ENCODE results near the gene MUC20.
"Not testable (repeated sequence)": the region's sequence is repeated elsewhere in the genome, so short reads cannot be mapped to it uniquely, and the experiment has no call there.

The MUC20 gene

DNA sequence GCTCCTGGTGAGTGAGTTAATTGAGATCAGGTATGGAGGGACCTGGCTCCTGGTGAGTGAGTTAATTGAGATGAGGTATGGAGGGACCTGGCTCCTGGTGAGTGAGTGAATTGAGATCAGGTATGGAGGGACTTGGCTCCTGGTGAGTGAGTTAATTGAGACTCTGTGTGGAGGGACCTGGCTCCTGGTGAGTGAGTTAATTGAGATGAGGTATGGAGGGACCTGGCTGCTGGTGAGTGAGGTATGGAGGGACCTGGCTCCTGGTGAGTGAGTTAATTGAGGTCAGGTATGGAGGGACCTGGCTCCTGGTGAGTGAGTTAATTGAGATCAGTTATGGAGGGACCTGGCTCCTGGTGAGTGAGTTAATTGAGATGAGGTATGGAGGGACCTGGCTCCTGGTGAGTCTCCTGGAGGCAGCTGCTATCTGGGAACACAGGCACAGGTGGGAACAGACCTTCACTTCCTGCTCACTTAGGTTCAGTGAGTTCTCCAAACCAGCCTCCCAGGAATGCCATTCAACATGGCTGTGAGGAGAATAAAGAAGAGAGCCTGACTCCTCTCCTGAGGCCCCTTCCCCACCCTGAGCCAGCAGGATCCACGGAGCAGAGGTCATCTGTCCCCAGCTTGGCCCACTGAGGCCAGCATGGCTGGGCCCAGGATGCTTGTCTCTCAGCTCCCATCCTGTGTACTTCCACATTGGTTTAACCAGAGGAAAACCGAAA, 9.5 kb upstream of the MUC20 start:
- DNase-seq, result not testable (repeated sequence)

- DNase-seq, result no peak
These were observed 8.8 kb upstream of the MUC20 start for GRCh38 chr3:195711813-195712534.

DNA sequence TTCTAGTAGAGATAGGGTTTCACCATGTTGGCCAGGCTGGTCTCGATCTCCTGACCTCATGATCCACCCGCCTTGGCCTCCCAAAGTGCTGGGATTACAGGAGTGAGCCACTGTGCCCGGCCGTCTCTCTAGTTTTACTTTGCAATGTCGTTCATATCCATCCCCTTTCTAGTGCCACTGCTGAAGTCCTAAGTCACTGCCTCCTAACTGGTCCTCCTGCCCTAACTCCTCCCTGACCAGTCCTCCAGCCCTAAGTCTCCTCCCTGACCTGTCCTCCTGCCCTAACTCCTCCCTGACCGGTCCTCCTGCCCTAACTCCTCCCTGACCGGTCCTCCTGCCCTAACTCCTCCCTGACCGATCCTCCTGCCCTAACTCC, 8.3 kb upstream of the MUC20 start:
- DNase-seq, result not testable (repeated sequence)

- not testable (repeated sequence) for DNase-seq
These were observed 7.6 kb upstream of the MUC20 start for GRCh38 chr3:195713150-195713549.

DNA sequence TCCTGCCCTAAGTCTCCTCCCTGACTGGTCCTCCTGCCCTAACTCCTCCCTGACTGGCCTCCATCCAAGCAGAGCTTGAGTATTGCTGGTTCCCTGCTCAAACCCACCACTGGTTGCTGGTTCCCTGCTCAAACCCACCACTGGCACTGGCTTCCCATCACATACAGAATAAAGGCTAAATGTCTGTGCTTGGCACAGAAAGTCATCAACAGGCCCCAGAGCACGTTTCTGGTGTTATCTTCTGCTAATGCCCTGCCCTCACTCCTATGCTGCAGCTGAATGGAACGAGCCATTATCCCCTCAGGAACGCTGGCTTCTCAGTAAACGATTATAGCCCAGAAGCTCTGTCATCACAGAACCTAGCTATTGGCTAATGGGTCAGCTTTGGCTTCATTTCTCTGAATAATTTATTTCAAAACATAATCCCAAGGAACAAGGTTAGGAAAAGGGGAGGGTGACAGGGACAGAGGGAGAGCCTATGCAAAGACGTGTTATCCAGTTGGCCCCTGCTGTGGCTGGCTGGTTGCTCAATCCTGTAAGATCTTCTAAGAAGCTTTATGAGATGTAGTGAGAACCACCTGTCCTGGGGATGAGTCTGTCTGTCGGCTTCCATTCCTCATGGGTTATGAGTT, 6.3 kb upstream of the MUC20 start:
- DNase-seq, result no peak

DNA sequence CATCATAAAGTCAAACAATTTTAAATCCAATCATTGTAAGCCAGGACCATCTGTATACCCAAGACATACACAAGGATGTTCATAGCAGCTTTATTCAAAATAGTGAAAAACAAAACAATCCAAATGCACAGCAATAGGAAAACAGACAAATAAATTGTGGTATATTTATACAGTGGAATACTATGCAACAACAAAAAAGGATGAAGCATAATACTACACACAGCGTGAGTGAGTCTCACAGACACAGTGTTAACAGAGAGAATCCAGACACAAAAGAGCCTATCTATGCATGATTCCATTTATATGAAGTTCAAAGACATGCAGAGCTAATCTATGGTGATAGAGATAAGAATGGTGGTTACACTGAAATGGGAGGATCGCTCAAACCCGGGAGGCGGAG, 5.6 kb upstream of the MUC20 start:
- DNase-seq, result no peak

GRCh38 chr3:195715583-195716266, 5.1 kb upstream of the MUC20 start:
- no peak for DNase-seq

DNA sequence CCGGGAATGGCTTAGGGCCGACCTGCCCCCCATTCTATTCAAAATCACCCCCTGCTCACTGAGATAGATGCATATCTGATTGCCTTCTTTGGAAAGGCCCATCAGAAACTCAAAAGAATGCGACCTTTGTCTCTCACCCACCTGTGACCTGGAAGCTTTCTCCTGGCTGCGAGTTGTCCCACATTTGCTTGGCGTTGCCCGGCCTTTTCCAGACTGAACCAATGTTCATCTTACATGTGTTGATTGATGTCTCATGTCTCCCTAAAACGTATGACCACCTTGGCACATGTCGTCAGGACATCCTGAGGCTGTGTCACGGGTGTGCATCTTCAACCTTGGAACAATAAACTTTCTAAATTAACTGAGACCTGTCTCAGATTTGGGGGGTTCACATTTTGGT, 3.4 kb upstream of the MUC20 start:
- DNase-seq, result no peak

DNA sequence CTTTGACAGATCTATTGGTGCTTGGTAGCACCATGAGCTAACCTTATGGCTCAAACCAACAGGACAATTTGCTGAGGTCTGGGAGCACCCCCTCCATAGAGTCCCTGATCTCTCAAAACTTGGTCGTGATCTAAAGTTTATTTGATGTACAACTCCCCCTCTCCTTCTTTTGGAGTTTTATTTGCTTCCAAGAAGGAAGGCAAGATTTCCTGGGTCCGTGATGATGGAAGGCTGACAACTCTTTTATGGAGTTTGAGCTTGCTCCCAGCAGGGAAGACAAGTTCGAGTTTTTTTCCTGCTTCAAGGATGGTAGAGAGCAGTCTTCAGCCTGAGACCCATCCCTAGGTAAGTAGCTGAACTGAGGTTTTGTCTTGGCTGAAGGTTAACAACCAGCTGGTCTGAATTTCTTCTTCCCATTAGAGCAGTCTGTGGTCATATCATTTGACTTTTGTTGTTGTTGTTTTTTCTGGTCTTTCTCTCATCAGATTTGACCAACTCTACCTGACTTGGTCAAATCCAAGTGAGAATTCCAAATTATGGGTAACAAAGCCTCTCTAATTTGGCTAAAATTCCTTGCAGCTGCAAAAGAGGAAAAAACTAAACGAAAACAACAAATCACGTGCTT, 2.8 kb upstream of the MUC20 start:
- no peak for DNase-seq

- no peak for DNase-seq
These were observed 2.2 kb upstream of the MUC20 start for GRCh38 chr3:195718477-195718984.

GRCh38 chr3:195719514-195720254, 1.1 kb upstream of the MUC20 start:
- not testable (repeated sequence) for DNase-seq

DNA sequence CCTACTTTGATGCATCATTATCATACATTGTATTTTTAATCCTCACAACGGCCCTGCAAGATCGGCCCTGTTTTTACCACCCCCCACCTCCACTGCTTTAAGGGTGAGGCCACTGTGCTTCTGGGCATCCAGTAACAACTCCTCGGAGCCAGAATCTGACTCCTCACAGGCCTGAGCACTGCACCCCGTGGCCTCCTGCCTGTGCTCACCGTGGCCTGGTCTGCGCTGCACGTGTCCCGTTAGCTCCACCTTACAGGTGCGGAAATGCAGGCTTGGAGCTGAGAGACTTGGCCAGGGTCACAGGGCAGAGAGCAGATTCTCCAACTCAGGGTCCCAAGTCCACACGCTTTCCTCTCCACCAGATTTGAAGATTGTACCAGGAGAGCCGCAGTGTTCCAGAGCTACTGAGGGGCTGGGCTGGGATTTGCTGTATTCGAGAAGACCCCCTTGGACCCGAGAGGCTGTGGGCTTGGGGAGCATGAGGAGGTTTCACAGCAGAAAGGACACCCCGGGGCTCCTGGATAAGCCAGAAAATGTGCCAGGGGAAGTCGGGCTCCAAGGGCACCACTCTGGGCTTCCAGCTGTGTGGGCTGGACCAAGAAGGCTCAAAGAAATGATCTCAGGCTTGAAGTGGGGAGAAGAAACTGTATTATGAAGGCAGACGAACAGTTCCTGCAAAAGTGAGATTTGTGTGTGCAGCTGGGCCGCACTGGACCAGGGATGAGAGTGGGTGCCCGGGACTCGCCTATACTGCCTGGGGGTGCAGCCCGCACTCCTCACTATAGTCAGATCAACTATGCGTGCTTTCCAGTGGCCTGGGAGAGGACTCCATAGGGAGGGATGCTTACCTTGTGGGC, 1.6 kb downstream of the MUC20 start:
- not testable (repeated sequence) for DNase-seq

DNA sequence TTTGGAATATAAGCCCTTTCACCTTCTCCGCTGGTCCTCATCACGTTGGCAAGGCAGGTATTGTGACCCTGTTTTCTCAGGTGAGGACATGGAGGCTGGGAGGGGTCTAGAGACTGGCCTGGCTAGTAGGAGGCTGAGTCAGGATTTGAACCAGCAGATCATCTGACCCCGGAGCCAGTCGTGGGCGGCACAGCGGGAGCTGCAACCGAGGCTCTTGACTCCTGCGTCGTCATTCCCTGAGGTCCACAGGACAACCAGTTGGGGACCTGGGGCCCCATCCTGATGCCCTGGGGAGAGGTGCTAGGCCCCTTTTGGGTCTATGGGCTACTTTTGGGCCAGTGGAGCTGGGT, 2.2 kb downstream of the MUC20 start:
- DNase-seq, result not testable (repeated sequence)

DNA sequence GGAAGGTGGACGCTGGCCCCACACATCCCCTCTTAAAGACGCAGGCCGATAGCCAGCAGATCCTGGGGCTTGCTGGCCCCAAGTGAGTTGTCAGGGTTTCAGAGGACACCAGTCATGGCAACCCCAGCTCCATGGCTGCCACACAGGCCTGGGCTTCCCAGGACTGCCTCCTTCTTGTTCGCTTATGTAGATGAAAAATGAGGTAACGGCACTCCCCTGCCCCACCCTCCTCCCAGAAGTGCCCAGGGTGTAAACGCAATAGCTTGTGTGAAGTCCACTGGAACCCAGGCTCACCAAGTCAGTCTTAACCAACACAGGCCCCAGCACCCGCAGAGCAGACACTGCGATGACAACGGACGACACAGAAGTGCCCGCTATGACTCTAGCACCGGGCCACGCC, 3.6 kb downstream of the MUC20 start:
- DNase-seq, result not testable (repeated sequence)

DNA sequence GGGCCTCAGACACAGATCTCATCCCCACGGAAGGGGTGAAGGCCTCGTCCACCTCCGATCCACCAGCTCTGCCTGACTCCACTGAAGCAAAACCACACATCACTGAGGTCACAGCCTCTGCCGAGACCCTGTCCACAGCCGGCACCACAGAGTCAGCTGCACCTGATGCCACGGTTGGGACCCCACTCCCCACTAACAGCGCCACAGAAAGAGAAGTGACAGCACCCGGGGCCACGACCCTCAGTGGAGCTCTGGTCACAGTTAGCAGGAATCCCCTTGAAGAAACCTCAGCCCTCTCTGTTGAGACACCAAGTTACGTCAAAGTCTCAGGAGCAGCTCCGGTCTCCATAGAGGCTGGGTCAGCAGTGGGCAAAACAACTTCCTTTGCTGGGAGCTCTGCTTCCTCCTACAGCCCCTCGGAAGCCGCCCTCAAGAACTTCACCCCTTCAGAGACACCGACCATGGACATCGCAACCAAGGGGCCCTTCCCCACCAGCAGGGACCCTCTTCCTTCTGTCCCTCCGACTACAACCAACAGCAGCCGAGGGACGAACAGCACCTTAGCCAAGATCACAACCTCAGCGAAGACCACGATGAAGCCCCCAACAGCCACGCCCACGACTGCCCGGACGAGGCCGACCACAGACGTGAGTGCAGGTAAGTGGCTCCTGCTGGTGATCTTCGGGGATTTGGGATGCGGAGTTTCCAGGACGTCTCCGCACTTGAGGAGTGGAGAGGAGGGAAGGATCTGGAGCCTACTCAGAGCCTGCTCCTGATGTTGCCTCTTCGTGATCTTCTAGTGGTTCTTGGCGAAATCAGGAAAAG, 5.3 kb downstream of the MUC20 start:
- not testable (repeated sequence) for DNase-seq

GRCh38 chr3:195727606-195728195, 6.9 kb downstream of the MUC20 start:
- no peak for DNase-seq

GRCh38 chr3:195728789-195729188, 8.0 kb downstream of the MUC20 start:
- not testable (repeated sequence) for DNase-seq

GRCh38 chr3:195729476-195730251, 8.9 kb downstream of the MUC20 start:
- DNase-seq, result no peak

- no peak for DNase-seq
These were observed 10.7 kb downstream of the MUC20 start for GRCh38 chr3:195731356-195731905.

Data from NCI-H187 (cell line).